Nephron progenitor cell (in vitro differentiated cells): Measurements from ENCODE around the gene SMIM41.

Experiments
- DNase-seq: peaks from one replicate; pipeline ENCODE4 v3.0.0; 2021
- H3K27ac Mint-ChIP-seq: 2 replicates; pipeline ENCODE4 v1.8.0; 2021; ENCODE audit warnings: mild to moderate bottlenecking, moderate library complexity, mixed read lengths
- H3K27me3 Mint-ChIP-seq: 2 replicates; pipeline ENCODE4 v1.8.0; 2021; ENCODE audit warnings: mild to moderate bottlenecking, low read depth, mixed read lengths; ENCODE audit not compliant: poor library complexity
- H3K36me3 Mint-ChIP-seq: 2 replicates; pipeline ENCODE4 v1.8.0; 2021; ENCODE audit warnings: low read depth, mixed read lengths
- H3K4me1 Mint-ChIP-seq: 2 replicates; pipeline ENCODE4 v1.8.0; 2021; ENCODE audit warnings: mixed read lengths
- H3K4me3 Mint-ChIP-seq: 2 replicates; pipeline ENCODE4 v1.8.0; 2021; ENCODE audit warnings: mild to moderate bottlenecking, moderate library complexity, mixed read lengths
- H3K9me3 Mint-ChIP-seq: 2 replicates; pipeline ENCODE4 v1.8.0; 2021; ENCODE audit warnings: mild to moderate bottlenecking, moderate library complexity, mixed read lengths
- TF ChIP-seq, protein P1 (sequence below): fragments of 200-600 bp; sonication (generic); IDR thresholded peaks from 2 replicates; pipeline ENCODE4 v1.5.0; 2021; ENCODE audit warnings: antibody characterized with exemption

The SMIM41 gene

DNA sequence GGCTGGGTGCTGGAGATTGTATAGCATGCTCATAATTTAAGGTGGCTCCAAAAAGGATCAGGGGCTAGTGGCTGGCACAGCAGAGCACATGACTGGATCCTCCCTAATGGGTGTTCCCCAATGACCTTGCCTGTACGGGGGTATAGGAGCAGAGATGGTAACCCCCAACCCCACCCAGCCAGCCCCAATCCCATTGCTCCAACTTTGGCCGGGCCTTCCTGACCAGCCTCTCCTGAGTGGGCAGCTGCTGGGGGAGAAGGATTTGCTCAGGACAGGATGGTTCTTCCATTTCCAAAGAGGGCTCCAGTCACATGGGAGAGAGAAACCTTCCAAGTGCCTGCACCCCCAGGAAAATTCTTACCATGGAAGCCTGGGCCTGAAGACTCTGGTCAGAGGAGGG lies 43.6 kb upstream of the SMIM41 start:
- Mint-ChIP-seq H3K9me3 (no peaks in the 10 kb centered on the region), H3K4me1 (peaks cover 51% of the 10 kb centered on the region), H3K36me3 (no peaks in the 10 kb centered on the region), H3K4me3 (peak overlapping the region; percentile 78), H3K27ac (no peak overlapping the region), H3K27me3 (peaks cover 36% of the 10 kb centered on the region)
- no peak for DNase-seq
- TF ChIP-seq, protein P1, sequence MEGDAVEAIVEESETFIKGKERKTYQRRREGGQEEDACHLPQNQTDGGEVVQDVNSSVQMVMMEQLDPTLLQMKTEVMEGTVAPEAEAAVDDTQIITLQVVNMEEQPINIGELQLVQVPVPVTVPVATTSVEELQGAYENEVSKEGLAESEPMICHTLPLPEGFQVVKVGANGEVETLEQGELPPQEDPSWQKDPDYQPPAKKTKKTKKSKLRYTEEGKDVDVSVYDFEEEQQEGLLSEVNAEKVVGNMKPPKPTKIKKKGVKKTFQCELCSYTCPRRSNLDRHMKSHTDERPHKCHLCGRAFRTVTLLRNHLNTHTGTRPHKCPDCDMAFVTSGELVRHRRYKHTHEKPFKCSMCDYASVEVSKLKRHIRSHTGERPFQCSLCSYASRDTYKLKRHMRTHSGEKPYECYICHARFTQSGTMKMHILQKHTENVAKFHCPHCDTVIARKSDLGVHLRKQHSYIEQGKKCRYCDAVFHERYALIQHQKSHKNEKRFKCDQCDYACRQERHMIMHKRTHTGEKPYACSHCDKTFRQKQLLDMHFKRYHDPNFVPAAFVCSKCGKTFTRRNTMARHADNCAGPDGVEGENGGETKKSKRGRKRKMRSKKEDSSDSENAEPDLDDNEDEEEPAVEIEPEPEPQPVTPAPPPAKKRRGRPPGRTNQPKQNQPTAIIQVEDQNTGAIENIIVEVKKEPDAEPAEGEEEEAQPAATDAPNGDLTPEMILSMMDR: no peak

- DNase-seq: peak; percentile 85
- Mint-ChIP-seq H3K4me3 (peak overlapping the region; percentile 78), H3K27ac (no peak overlapping the region), H3K9me3 (no peaks in the 10 kb centered on the region), H3K36me3 (no peaks in the 10 kb centered on the region), H3K4me1 (peaks cover 49% of the 10 kb centered on the region), H3K27me3 (peaks cover 36% of the 10 kb centered on the region)
- TF ChIP-seq, protein P1: no peak
These were observed 42.8 kb upstream of the SMIM41 start for GRCh38 chr12:52036587-52037171.

GRCh38 chr12:52037248-52037861 lies 42.1 kb upstream of the SMIM41 start:
- H3K4me1 Mint-ChIP-seq: peaks cover 47% of the 10 kb centered on the region
- peaks cover 36% of the 10 kb centered on the region for H3K27me3 Mint-ChIP-seq
- H3K9me3 Mint-ChIP-seq: no peaks in the 10 kb centered on the region
- DNase-seq: peak; percentile 54
- TF ChIP-seq, protein P1: no peak
- H3K27ac Mint-ChIP-seq: no peak overlapping the region
- no peaks in the 10 kb centered on the region for H3K36me3 Mint-ChIP-seq
- H3K4me3 Mint-ChIP-seq: peak overlapping the region; percentile 84

DNA sequence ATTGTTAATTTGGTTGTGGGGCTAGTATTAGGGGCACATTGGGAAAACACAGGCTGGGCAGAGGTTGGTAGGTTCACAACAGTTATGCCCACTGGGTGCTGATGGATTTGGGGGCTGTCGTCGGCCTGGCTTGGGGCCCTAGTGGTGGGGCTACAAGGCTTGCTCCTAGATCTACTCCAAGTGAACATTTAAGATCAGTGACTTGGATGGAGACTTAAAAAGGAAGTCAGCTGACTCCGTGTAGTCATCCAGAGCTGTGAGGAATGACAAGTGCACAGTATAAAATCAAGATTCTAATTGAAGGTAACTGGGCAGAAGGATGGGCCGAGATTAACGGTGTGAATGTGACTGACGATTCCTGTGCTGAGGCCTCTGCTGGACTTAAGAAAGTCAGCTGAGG lies 41.1 kb upstream of the SMIM41 start:
- no peaks in the 10 kb centered on the region for H3K36me3 Mint-ChIP-seq
- peak overlapping the region; percentile 84 for H3K4me3 Mint-ChIP-seq
- no peaks in the 10 kb centered on the region for H3K9me3 Mint-ChIP-seq
- TF ChIP-seq, protein P1: no peak
- H3K27me3 Mint-ChIP-seq: peaks cover 35% of the 10 kb centered on the region
- no peak overlapping the region for H3K27ac Mint-ChIP-seq
- DNase-seq: no peak
- H3K4me1 Mint-ChIP-seq: peaks cover 37% of the 10 kb centered on the region

DNA sequence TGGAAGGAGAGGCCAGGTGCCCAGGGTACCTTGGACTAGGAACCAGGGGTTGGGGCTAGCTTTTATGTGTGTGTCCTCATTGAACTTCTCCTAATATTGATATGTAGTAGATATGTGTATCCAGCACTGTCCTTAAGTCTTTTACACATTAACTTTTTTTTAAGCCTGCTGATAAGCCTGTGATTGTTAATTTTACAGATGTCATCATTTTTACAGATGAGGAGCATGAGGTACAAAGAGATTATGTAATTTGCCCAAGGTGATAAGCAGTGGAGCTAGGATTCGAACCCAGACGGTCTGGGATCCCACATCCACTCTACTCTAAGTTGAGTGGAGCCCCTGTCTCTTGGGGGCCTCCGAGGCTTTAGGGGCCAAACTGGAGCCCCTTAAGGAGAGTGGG lies 38.5 kb upstream of the SMIM41 start:
- peaks cover 12% of the 10 kb centered on the region for H3K27me3 Mint-ChIP-seq
- no peak overlapping the region for H3K27ac Mint-ChIP-seq
- TF ChIP-seq, protein P1: no peak
- no peak overlapping the region for H3K4me3 Mint-ChIP-seq
- no peaks in the 10 kb centered on the region for H3K36me3 Mint-ChIP-seq
- H3K4me1 Mint-ChIP-seq: peaks cover 28% of the 10 kb centered on the region
- DNase-seq: no peak
- no peaks in the 10 kb centered on the region for H3K9me3 Mint-ChIP-seq

DNA sequence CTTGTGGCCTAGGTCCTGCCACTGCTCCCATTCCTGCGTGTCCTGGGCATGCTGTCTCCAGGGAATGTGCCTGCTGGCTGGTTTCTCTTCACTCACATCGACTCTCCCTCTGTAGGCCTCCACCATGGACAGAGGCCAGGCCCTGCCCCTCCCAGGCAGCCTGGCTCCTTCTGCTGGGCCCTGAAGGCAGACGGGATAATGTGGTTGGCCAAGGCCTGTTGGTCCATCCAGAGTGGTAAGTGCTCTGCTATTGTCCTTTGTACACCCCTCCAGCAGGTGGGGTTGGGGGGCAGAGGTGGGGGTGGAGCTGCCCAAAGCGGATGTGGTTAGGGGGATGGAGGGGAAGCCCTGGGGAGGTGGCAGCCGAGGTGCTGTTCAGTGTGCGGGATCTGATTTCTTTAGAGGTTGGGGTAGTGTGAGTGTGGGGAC lies 37.8 kb upstream of the SMIM41 start:
- peaks cover 23% of the 10 kb centered on the region for H3K4me1 Mint-ChIP-seq
- no peaks in the 10 kb centered on the region for H3K36me3 Mint-ChIP-seq
- H3K9me3 Mint-ChIP-seq: no peaks in the 10 kb centered on the region
- H3K4me3 Mint-ChIP-seq: no peak overlapping the region
- no peak overlapping the region for H3K27ac Mint-ChIP-seq
- H3K27me3 Mint-ChIP-seq: peaks cover 9% of the 10 kb centered on the region
- TF ChIP-seq, protein P1: no peak
- DNase-seq: no peak
